IMR-90 (cell line): ENCODE results near the gene PM20D1.

Experiments
- BHLHE40 ChIP-seq: fragments of 150-350 bp; IDR thresholded peaks from 2 replicates; pipeline ENCODE4 v1.6.1; 2016; ENCODE audit warnings: mild to moderate bottlenecking, low read depth, low read length
- CEBPB ChIP-seq: IDR thresholded peaks from 2 replicates; pipeline ENCODE4 v1.6.1; 2012; ENCODE audit warnings: low read depth, low read length, improper control_type of control experiment
- CHD1 ChIP-seq: IDR thresholded peaks from 2 replicates; pipeline ENCODE4 v1.6.1; 2012; ENCODE audit warnings: low read depth, low read length, improper control_type of control experiment
- FOS ChIP-seq: fragments of 150-350 bp; IDR thresholded peaks from 2 replicates; pipeline ENCODE4 v1.6.1; 2016; ENCODE audit warnings: low read depth, low read length
- MAFK ChIP-seq: IDR thresholded peaks from 2 replicates; pipeline ENCODE4 v1.6.1; 2012; ENCODE audit warnings: low read depth, low read length, improper control_type of control experiment
- MAZ ChIP-seq: IDR thresholded peaks from 2 replicates; pipeline ENCODE4 v1.6.1; 2012; ENCODE audit warnings: low read depth, mild to moderate bottlenecking, low read length, improper control_type of control experiment, moderate library complexity, borderline replicate concordance
- MXI1 ChIP-seq: IDR thresholded peaks from 2 replicates; pipeline ENCODE4 v1.6.1; 2012; ENCODE audit warnings: low read depth, mild to moderate bottlenecking, low read length, moderate library complexity, borderline replicate concordance
- POLR2A ChIP-seq: IDR thresholded peaks from 2 replicates; pipeline ENCODE4 v1.6.1; 2012; ENCODE audit warnings: mild to moderate bottlenecking, low read depth, low read length
- RAD21 ChIP-seq: IDR thresholded peaks from 2 replicates; pipeline ENCODE4 v1.6.1; 2012; ENCODE audit warnings: low read length, improper control_type of control experiment
- RCOR1 ChIP-seq: IDR thresholded peaks from 2 replicates; pipeline ENCODE4 v1.6.1; 2012; ENCODE audit warnings: mild to moderate bottlenecking, low read length, improper control_type of control experiment; ENCODE audit not compliant: insufficient replicate concordance
- RFX5 ChIP-seq: IDR thresholded peaks from 2 replicates; pipeline ENCODE4 v1.8.0; 2012; ENCODE audit warnings: low read depth, mild to moderate bottlenecking, low read length, moderate library complexity
- SMC3 ChIP-seq: fragments of 150-350 bp; IDR thresholded peaks from 2 replicates; pipeline ENCODE4 v1.6.1; 2016; ENCODE audit warnings: low read depth, mild to moderate bottlenecking, antibody characterized with exemption, low read length, moderate library complexity
- TF ChIP-seq, protein P1 (sequence below): conservative IDR thresholded peaks from 2 replicates; pipeline ENCODE4 v1.5.1; 2012; ENCODE audit warnings: mild to moderate bottlenecking, low read depth, low read length, improper control_type of control experiment
- TF ChIP-seq, protein P2 (sequence below): fragments of 150-350 bp; IDR thresholded peaks from 2 replicates; pipeline ENCODE4 v1.6.1; 2017; ENCODE audit warnings: mild to moderate bottlenecking, antibody characterized with exemption, low read length, low read depth

DNA sequence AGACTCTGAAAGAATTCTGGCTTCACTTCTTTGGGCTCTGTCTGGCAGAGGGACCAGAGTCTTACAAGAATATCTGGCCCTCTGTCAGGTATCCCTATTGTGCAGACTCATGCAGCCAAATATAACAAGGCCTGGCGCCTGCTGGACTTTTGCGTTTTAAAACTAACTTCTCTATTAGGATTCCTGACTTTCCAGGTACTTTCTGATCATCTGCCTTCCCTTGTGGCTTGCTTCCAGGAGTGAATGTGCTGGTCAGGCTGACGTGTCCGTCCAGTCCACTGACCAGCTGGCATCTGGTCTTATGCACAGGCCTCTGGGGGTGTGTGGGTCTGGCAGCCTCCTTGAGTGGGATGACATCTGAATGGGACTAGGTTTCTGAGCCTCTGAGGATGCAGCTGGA is 66.0 kb downstream of the PM20D1 start:
- no peak for TF ChIP-seq RAD21
- TF ChIP-seq, protein P1, sequence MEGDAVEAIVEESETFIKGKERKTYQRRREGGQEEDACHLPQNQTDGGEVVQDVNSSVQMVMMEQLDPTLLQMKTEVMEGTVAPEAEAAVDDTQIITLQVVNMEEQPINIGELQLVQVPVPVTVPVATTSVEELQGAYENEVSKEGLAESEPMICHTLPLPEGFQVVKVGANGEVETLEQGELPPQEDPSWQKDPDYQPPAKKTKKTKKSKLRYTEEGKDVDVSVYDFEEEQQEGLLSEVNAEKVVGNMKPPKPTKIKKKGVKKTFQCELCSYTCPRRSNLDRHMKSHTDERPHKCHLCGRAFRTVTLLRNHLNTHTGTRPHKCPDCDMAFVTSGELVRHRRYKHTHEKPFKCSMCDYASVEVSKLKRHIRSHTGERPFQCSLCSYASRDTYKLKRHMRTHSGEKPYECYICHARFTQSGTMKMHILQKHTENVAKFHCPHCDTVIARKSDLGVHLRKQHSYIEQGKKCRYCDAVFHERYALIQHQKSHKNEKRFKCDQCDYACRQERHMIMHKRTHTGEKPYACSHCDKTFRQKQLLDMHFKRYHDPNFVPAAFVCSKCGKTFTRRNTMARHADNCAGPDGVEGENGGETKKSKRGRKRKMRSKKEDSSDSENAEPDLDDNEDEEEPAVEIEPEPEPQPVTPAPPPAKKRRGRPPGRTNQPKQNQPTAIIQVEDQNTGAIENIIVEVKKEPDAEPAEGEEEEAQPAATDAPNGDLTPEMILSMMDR = no peak
- no peak for TF ChIP-seq POLR2A
- no peak for TF ChIP-seq MAFK
- no peak for TF ChIP-seq CHD1
- TF ChIP-seq SMC3 = no peak
- no peak for TF ChIP-seq RCOR1
- no peak for TF ChIP-seq BHLHE40
- TF ChIP-seq, protein P2, sequence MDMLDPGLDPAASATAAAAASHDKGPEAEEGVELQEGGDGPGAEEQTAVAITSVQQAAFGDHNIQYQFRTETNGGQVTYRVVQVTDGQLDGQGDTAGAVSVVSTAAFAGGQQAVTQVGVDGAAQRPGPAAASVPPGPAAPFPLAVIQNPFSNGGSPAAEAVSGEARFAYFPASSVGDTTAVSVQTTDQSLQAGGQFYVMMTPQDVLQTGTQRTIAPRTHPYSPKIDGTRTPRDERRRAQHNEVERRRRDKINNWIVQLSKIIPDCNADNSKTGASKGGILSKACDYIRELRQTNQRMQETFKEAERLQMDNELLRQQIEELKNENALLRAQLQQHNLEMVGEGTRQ = no peak
- TF ChIP-seq MXI1 = no peak
- no peak for TF ChIP-seq FOS
- TF ChIP-seq RFX5 = no peak
- TF ChIP-seq MAZ = no peak
- no peak for TF ChIP-seq CEBPB
